RPMI7951 (cell line): ENCODE data around the gene NPPB. TPM values are rescaled to one million over a fixed set of nuclear protein-coding genes. Genes with fewer than 3 reads are reported as not detected.
"Not testable (repeated sequence)": the region's sequence is repeated elsewhere in the genome, so short reads cannot be mapped to it uniquely, and the experiment has no call there.

Experiments
- DNase-seq: peaks from one replicate; pipeline ENCODE4 v3.0.0-alpha.2; 2012; ENCODE audit warnings: low read depth
- total RNA-seq: library from RNA; depleted of rRNA; stranded (reverse); fragments of >200 nt; shearing (Covaris generic); gene quantifications from 2 replicates; pipeline ENCODE4 v1.2.3, GENCODE V29; 2014; rRNA removed

NPPB gene
- total RNA-seq = not detected in 2 replicates

GRCh38 chr1:11858613-11858967 is at the start of gene NPPB:
Gene NPPB (minus strand): TSS chr1:11858945. CDS start chr1:11858833, 112 bp downstream.
- DNase-seq = no peak

GRCh38 chr1:11908095-11908675 is 49.4 kb upstream of the NPPB start:
- peak; percentile 100 for DNase-seq

DNA sequence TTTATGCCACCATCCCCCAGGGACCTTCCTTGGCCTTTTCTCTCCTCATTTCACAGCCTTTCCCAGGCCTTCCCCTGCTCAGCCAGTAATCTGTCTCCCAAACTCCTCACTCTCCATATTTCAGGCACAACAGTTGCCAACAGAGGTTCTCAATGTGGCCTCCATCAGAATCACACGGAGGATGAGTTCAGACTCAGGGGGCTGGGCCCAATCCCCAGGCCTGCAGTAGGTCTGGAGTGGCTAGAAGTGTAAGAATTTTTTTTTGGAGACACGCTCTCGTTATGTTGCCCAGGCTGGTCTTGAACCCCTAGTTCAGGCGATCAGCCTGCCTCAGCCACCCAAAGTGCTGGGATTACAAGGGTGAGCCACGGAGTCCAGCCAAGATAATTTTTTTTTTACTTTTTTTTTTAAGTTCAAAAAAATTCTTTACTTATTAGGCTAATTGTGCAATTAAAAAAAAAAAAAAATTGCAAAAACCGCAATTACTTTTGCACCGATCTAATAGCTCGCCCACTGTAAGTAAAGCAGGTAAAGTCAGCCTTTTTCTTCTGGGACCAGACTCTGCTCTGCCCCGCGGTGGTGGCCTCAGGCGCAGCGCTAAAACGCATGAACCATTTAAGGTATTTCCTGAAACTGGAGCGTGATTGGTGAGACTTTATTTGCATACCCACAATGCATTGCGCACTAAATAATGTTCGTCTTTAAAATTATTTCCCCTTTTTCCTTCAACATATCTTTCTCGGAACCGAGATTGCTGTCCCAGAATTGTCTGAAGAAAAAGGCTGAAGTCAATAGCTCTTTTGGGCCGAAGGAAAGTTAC is 48.7 kb upstream of the NPPB start:
- peak; percentile 92 for DNase-seq

GRCh38 chr1:11906870-11907269 is 48.1 kb upstream of the NPPB start:
- no peak for DNase-seq

- DNase-seq = no peak
These were observed 46.2 kb upstream of the NPPB start for GRCh38 chr1:11904978-11905377.

DNA sequence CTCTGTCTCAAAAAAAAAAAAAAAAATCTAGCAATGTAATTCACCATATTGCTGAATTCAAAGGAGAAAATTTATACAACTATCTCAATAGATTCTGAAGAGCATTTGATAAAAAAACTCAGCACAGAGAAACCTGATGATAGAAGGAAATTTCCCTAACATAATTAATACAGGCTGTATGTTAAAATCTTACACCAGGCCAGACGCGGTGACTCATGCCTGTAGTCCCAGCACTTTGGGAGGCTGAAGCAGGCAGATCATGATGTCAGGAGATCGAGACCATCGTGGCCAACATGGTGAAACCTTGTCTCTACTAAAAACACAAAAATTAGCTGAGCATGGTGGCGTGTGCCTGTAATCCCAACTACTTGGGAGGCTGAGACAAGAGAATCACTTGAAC is 45.4 kb upstream of the NPPB start:
- DNase-seq = not testable (repeated sequence)

DNA sequence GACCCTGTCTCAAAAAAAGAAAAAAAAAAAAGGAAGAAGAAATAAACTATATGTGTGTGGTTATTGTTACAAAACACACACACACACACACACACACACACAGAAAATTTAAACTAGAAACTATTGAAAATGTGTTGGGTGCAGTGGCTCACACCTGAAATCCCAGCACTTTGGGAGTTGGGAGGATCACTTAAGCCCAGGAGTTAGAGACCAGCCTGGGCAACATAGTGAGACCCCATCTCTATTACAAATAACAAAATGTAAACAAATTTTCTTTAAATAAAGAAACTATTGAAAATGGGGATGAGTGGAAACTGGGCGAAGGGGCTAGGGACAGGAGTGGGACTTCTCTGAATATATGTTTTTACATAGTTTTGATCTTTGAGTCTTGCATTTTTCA is 44.5 kb upstream of the NPPB start:
- no peak for DNase-seq

DNA sequence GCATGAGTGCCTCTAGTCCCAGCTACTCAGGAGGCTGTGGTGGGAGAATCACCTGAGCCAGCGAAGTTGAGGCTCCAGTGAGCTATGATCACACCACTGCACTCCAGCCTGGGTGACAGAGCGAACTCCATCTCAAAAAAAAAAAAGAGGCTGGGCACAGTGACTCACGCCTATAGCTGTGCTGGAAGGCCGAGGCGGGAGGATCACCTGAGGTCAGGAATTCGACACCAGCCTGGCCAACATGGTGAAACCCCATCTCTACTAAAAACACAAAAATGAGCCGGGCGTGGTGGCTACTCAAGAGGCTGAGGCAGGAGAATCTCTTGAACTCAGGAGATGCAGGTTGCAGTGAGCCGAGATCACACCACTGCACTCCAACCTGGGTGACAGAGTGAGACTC is 42.7 kb upstream of the NPPB start:
- not testable (repeated sequence) for DNase-seq

DNA sequence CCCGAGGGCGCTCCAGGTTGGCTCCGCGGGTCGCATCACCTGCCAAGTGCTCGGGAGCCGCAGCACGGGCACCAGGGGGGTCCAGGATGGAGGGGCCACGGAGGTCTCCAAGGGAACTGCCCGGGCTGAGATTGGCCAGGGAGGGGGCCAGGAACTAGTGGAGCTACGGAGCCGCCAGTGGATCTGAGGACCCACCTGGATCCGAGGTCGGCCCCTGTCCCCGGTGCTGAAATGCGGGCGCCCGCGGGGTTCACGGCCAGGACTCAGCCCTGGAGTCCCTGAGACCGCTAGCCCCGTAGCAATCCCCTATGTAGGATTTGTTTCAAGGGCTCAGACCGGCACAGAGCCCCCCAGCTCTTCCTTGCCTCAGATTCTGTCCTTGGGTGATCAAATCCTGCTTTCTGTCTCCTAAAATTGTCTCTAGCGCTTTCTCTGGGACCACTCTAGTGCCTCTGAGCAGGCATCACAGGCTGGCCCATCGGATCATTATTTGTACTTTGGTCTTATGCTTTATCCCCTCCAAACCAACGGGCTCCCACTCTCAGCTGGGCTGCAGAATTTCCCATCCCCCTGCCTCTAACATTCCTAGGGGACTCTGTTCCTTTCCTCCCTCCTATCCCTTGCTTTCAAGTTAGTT is 40.2 kb upstream of the NPPB start:
- no peak for DNase-seq

DNA sequence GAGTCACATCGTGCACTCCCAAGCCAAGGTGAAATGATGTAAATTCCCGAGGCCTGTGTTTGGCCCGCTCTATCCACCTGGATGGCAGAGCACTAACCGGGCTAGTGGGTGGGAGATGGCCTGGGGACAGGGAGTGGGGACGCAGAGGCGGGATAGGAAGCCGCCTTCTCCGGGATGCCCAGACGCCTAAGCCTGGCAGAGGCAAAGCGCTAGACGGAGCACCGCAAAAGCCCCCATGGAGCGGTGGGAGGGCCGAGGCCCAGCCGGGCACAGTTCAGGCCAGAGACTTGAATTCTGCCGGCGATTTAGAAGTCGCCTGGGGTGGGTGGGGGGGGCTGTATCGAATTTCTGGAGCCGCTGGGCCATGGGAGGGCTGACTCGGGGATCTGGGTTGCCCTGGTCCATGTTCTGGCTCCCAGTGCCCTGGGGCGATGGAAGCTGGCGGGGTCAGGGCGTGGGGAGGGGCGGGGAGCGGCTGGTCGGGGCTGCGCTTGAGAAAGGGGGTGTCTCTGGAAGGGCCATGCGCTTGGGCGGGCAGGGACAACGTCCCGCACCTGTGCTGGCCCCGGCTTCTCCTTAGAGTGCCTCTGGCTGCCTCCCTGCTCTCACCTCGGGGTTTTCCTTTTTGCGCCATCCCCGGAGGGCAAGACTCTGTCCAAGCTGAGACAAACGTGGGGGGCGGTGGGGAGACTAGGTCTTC is 39.5 kb upstream of the NPPB start:
- DNase-seq = no peak

DNA sequence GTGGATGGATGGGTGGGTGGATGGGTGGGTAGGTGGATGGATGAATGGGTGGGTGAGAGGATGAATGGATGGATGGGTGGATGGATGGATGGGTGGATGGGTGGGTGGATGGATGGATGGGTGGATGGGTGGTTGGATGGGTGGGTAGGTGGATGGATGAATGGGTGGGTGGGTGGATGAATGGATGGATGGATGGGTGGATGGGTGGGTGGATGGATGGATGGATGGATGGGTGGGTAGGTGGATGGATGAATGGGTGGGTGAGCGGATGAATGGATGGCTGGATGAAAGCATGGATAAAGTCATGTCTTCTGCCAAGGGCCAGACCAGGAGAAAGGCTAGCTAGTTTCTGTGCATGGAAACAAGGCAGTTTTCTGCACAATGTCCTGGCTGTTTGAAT is 35.8 kb upstream of the NPPB start:
- not testable (repeated sequence) for DNase-seq

GRCh38 chr1:11893907-11894251 is 35.1 kb upstream of the NPPB start:
- DNase-seq = peak; percentile 28

GRCh38 chr1:11891433-11892186 is 32.9 kb upstream of the NPPB start:
- no peak for DNase-seq

- DNase-seq = no peak
These were observed 30.1 kb upstream of the NPPB start for GRCh38 chr1:11888877-11889208.

GRCh38 chr1:11888206-11888876 is 29.6 kb upstream of the NPPB start:
- no peak for DNase-seq

DNA sequence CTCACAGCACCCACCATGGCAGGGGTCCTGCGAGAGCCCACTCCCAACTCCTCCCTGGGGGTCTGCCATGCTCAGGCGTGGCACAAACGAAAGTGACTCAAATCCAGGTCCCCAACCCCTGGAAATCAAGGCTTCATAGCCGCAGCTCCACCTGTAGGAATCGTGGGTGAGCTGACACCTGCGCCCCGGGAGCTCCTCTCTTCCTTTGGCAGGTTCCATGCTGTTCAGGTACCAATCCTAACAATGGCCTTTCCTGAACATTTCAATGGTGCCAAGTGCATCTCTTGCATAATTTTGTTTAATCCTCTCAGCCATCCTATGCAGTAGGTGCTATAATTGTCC is 28.9 kb upstream of the NPPB start:
- no peak for DNase-seq

GRCh38 chr1:11886986-11887665 is 28.4 kb upstream of the NPPB start:
- DNase-seq = no peak

DNA sequence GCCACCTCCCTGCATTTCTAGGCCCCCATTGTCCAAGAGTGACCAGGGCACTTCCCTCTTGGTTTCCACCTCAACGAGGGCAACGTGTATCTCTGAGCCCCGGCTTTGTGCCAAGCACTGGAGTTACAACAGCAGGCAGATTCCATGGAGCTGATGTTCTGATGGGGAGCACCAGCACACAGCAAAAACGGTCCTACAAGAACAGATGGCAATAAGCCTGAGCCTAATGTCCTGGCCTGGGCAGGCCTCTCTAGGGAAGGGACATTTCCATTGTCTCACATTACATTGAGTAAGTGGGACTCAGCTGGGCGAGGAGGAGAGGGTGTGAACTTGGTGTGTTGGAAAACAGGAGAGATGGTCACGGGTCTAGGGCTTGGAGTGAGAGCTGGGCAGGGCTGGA is 27.2 kb upstream of the NPPB start:
- no peak for DNase-seq

- DNase-seq = no peak
These were observed 24.2 kb upstream of the NPPB start for GRCh38 chr1:11882814-11883538.

DNA sequence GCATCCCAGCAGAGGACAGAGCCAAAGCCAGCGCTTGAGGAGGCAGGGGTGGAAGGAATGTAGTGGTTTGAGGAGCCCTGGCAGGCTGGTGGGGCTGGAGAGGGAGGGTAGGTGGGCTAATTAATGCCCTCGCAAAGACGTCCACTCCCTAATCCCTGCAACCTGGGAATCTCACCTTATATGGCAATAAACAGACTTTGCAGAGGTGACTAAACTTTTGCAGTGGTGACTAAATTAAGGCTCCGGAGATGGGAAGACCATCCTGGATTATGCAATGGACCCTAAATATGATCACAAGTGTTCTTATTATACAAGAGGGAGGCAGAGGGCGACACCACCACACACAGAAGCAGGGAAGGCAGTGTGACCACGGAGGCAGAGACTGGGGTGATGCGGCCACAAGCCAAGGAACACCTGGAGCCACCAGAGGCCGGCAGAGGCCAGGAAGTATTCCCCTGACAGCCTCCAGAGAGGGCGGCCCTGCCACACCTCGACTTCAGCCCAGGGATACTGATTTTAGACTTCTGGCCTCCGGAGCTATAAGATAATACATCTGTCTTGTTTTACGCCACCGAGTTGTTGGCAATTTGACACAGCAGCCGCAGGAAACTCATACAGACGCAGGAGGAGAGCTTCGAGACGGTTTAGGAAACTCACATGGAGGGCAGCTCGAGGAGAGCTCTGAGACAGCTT is 23.1 kb upstream of the NPPB start:
- no peak for DNase-seq
